Ovary (tissue), 9 donors: ENCODE data around the gene SOD2. TPM values are rescaled to one million over a fixed set of nuclear protein-coding genes. Genes with fewer than 3 reads are reported as not detected.
"Not testable (repeated sequence)": the region's sequence is repeated elsewhere in the genome, so short reads cannot be mapped to it uniquely, and the experiment has no call there.

Experiments used
- DNase-seq, 5 donors: peaks; one replicate each; pipeline ENCODE4 v3.0.0-alpha.2; 2019 to 2020
- H3K27ac ChIP-seq, 2 donors: fragments of 200-600 bp; one replicate each; pipeline versions ENCODE4 v1.5.1 to v1.8.0; 2019 to 2022
- H3K27me3 ChIP-seq: fragments of 200-600 bp; one replicate; pipeline ENCODE4 v1.8.0; 2022
- H3K36me3 ChIP-seq: fragments of 200-600 bp; sonication (generic); one replicate; pipeline ENCODE4 v1.5.1; 2019
- H3K4me1 ChIP-seq: one replicate; pipeline ENCODE4 v1.8.1; 2013; ENCODE audit warnings: mild to moderate bottlenecking, moderate library complexity; ENCODE audit not compliant: insufficient read depth
- H3K4me3 ChIP-seq: fragments of 200-600 bp; sonication (generic); one replicate; pipeline ENCODE4 v1.5.1; 2017
- H3K9me3 ChIP-seq, 2 donors: fragments of 200-600 bp in 1 of 2; sonication (generic) in 1 of 2; one replicate each; pipeline versions ENCODE4 v1.5.1 to v1.8.1; 2013 to 2019; ENCODE audit warnings: mild to moderate bottlenecking in 1 of 2, moderate library complexity in 1 of 2
- EP300 ChIP-seq: sonication (generic); formaldehyde crosslinking; IDR thresholded peaks from one replicate; pipeline ENCODE4 v1.6.1; 2017; ENCODE audit warnings: antibody characterized with exemption
- POLR2A ChIP-seq: fragments of 450-650 bp; IDR thresholded peaks from one replicate; pipeline ENCODE4 v1.6.1; 2017; ENCODE audit warnings: antibody characterized with exemption, mild to moderate bottlenecking, moderate library complexity
- WGBS, 3 donors: extraction: QIAGEN DNeasy Blood & Tissue Kit in 1 of 3; methylation state at CpG; one replicate each; pipeline versions ENCODE4 v1.1.5 to v1.1.7; 2013 to 2017; 5-methylcytosine and 5-hydroxymethylcytosine counted together
- intact Hi-C, 4 donors: fragments of 100-400 bp; cut with DNase I; formaldehyde crosslinking; loops; one replicate each; pipeline versions ENCODE4 v1.11.0 to v1.15.1; 2022 to 2023
- polyA plus RNA-seq, 2 donors: library from polyadenylated mRNA; stranded (reverse); fragments of 200-250 nt in 1 of 2; fragments of 350-450 nt in 1 of 2; fragmentation: Illumina TruSeq in 1 of 2; extraction: RNeasy Lipid Tissue Mini Kit (QIAGEN cat#74804) in 1 of 2; gene quantifications; one replicate each; pipeline ENCODE4 v1.2.3, GENCODE V29; 2013 to 2014
- total RNA-seq, 7 donors: library from RNA; depleted of rRNA in 2 of 7; stranded (reverse); fragments of >200 nt in 2 of 7; fragmentation: NEBNext Ultra II Directional in 3 of 7; extraction: Animal tissue kit (Norgen Biotek cat#: 25700) in 3 of 7; gene quantifications; one replicate each; pipeline versions ENCODE4 v1.1.0 to v1.2.4, GENCODE V29; 2016 to 2023
- TF ChIP-seq, protein P1 (sequence below), 3 donors: fragments of 450-650 bp in 2 of 3; fragments of 200-600 bp in 1 of 3; IDR thresholded peaks; one replicate each; pipeline versions ENCODE4 v1.5.1 to v1.8.0; 2016 to 2022; ENCODE audit warnings: antibody characterized with exemption in 3 of 3, mild to moderate bottlenecking in 1 of 3
- donor health status: DM: no; HTN: no; CAD: no; lungs with moderate emphysema.
- donor health status: DM: no; HTN: no; CAD: no.
- donor health status: Bipolar disorder and iron deficiency.
- donor health status: DM: yes; HTN: yes; CAD: no.
- donor health status: DM: no; HTN: no; CAD: no.
- donor health status: DM: yes; HTN: yes; CAD: no.

SOD2 gene
- total and polyA plus RNA-seq, 9 donors = 130 to 580 (median 190) TPM

DNA sequence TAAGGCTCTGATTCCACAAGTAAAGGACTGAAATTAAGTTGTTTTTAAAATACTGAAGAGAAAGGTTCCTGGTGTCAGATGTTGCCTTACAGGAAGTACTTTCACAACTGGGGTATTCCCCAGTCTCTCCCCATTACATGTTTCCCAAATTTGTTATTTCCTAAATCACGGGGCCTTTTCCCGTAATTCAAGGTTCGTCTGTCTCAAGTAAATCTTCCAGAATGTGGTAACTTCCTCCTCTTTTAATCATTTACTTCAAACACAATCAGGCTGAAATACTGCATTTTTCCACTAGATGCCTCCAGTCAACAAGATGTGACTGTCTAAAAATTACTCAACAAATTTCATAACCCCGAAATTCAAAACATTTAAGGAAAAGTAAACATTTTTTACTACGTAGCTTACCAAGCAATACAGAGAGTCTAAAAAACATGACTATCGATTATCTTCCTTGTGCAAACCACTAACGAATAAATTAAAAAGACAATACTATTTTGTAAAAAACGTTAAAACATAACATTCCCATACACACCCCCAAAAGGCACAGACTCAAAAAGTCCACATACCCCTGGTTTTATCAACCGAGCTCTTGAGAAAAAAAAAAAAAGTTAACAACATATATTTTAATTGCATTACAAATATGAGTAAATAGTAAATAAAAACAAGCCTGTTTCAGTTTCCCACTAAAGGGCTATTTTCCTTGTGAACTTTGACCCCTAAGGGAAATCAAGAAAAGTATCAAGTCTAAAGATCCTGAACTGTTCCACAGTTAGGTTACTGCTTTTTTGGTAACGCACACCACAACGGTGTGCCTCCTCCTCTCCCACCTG lies 1.7 kb downstream of the SOD2 start:
- intact Hi-C loops = loop anchor here in 3 of 4 donors (5.0 to 10.0 kb wide), 4 partner anchors 71 to 161 kb away; partner anchors contain the start of genes ACAT2 (in 1 of the 3) and TCP1 (in 1 of the 3)
- DNase-seq = no peak
- Histone ChIP-seq H3K27me3 (no peaks in the 10 kb centered on the region), H3K27ac (peak overlapping the region; percentile 91 to 92), H3K4me3 (peak overlapping the region; percentile 81), H3K4me1 (peaks cover 9% of the 10 kb centered on the region), H3K36me3 (no peaks in the 10 kb centered on the region), H3K9me3 (no peaks in the 10 kb centered on the region)
- TF ChIP-seq POLR2A (no peak), EP300 (peak; percentile 91)
- TF ChIP-seq, protein P1, sequence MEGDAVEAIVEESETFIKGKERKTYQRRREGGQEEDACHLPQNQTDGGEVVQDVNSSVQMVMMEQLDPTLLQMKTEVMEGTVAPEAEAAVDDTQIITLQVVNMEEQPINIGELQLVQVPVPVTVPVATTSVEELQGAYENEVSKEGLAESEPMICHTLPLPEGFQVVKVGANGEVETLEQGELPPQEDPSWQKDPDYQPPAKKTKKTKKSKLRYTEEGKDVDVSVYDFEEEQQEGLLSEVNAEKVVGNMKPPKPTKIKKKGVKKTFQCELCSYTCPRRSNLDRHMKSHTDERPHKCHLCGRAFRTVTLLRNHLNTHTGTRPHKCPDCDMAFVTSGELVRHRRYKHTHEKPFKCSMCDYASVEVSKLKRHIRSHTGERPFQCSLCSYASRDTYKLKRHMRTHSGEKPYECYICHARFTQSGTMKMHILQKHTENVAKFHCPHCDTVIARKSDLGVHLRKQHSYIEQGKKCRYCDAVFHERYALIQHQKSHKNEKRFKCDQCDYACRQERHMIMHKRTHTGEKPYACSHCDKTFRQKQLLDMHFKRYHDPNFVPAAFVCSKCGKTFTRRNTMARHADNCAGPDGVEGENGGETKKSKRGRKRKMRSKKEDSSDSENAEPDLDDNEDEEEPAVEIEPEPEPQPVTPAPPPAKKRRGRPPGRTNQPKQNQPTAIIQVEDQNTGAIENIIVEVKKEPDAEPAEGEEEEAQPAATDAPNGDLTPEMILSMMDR (IDR thresholded peaks at IDR 0.05) = peak; percentile 27 to 97 (median 85)
- 3 to 7% (median 5%) methylated on average over 11 of the region's 11 CpGs for WGBS, 3 donors

DNA sequence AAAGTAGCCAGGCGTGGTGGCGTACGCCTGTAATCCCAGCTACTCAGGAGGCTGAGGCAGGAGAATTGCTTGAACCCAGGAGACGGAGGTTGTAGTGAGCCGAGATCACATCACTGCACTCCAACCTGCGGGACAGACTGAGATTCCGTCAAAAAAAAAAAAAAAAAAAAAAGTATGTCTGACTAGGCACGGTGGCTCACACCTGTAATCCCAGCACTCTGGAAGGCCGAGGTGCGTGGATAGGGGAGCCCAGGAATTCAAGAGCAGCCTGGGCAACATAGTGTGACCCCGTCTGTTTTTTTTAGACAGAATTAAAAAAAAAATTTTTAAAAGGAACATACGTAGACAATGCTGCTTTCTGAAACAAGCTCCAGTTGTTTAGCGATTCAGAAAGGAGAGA lies 2.9 kb downstream of the SOD2 start:
- H3K9me3 ChIP-seq, H3K4me1 ChIP-seq, H3K36me3 ChIP-seq, DNase-seq, H3K27ac ChIP-seq, H3K27me3 ChIP-seq: not testable (repeated sequence)
- intact Hi-C loops = loop anchor here in 3 of 4 donors (5.0 to 10.0 kb wide), 4 partner anchors 72 to 162 kb away; partner anchors contain the start of genes ACAT2 (in 1 of the 3) and TCP1 (in 1 of the 3)
- WGBS, 3 donors = 91 to 94% (median 91%) methylated on average over 13 of the region's 13 CpGs
- peak overlapping the region; percentile 13 for H3K4me3 ChIP-seq

- no peaks in the 10 kb centered on the region for H3K36me3 ChIP-seq
- peaks cover 6% of the 10 kb centered on the region for H3K4me1 ChIP-seq
- TF ChIP-seq, protein P1 (IDR thresholded peaks at IDR 0.05) = no peak
- TF ChIP-seq EP300 (no peak), POLR2A (no peak)
- H3K27me3 ChIP-seq = no peaks in the 10 kb centered on the region
- WGBS, 3 donors = 79 to 89% (median 84%) methylated on average over 6 of the region's 6 CpGs
- intact Hi-C loops = no loop called here
- no peaks in the 10 kb centered on the region for H3K9me3 ChIP-seq
- H3K27ac ChIP-seq = no peak overlapping the region
- DNase-seq = no peak
- H3K4me3 ChIP-seq = no peak overlapping the region
Measured at GRCh38 chr6:159689001-159689400, 4.0 kb downstream of the SOD2 start.

- intact Hi-C loops = no loop called here
- Histone ChIP-seq H3K27me3 (no peaks in the 10 kb centered on the region), H3K4me1 (peaks cover 6% of the 10 kb centered on the region), H3K27ac (no peak overlapping the region), H3K36me3 (no peaks in the 10 kb centered on the region), H3K9me3 (no peaks in the 10 kb centered on the region), H3K4me3 (no peak overlapping the region)
- 76 to 79% (median 77%) methylated on average over 5 of the region's 5 CpGs for WGBS, 3 donors
- no peak for DNase-seq
- TF ChIP-seq POLR2A (no peak), EP300 (no peak)
- TF ChIP-seq, protein P1 (IDR thresholded peaks at IDR 0.05) = no peak
Measured at GRCh38 chr6:159688266-159688905, 4.7 kb downstream of the SOD2 start.
